RPMI7951 (cell line): ENCODE results near the gene ANKRD9. TPM values are rescaled to one million over a fixed set of nuclear protein-coding genes. Genes with fewer than 3 reads are reported as not detected.

Experiments used
- DNase-seq: peaks from one replicate; pipeline ENCODE4 v3.0.0-alpha.2; 2012; ENCODE audit warnings: low read depth
- total RNA-seq: library from RNA; depleted of rRNA; stranded (reverse); fragments of >200 nt; shearing (Covaris generic); gene quantifications from 2 replicates; pipeline ENCODE4 v1.2.3, GENCODE V29; 2014

ANKRD9 gene
- total RNA-seq, 1 experiment from 2014 or later: 6.8 TPM

GRCh38 chr14:102499401-102500157, 10.0 kb downstream of the ANKRD9 start:
- DNase-seq: no peak

- DNase-seq: no peak
These were observed 10.8 kb downstream of the ANKRD9 start for GRCh38 chr14:102498678-102499265.

- no peak for DNase-seq
These were observed 11.4 kb downstream of the ANKRD9 start for GRCh38 chr14:102497998-102498677.

GRCh38 chr14:102496958-102497744, 12.4 kb downstream of the ANKRD9 start:
- DNase-seq: no peak

- DNase-seq: no peak
These were observed 13.3 kb downstream of the ANKRD9 start for GRCh38 chr14:102496331-102496691.

- no peak for DNase-seq
These were observed 13.9 kb downstream of the ANKRD9 start for GRCh38 chr14:102495491-102496330.

GRCh38 chr14:102493585-102493984, 16.0 kb downstream of the ANKRD9 start:
- DNase-seq: no peak

GRCh38 chr14:102493096-102493495, 16.5 kb downstream of the ANKRD9 start:
- no peak for DNase-seq

- DNase-seq: no peak
These were observed 17.1 kb downstream of the ANKRD9 start for GRCh38 chr14:102492531-102492910.

GRCh38 chr14:102491786-102492530, 17.6 kb downstream of the ANKRD9 start:
- DNase-seq: no peak

GRCh38 chr14:102491366-102491765, 18.2 kb downstream of the ANKRD9 start:
- no peak for DNase-seq

- DNase-seq: no peak
These were observed 19.1 kb downstream of the ANKRD9 start for GRCh38 chr14:102490456-102490855.

GRCh38 chr14:102487204-102487577, 22.4 kb downstream of the ANKRD9 start:
- DNase-seq: no peak

- no peak for DNase-seq
These were observed 22.9 kb downstream of the ANKRD9 start for GRCh38 chr14:102486513-102487203.

GRCh38 chr14:102485693-102486512, 23.7 kb downstream of the ANKRD9 start:
- DNase-seq: no peak

- DNase-seq: no peak
These were observed 25.3 kb downstream of the ANKRD9 start for GRCh38 chr14:102484316-102484715.

- no peak for DNase-seq
These were observed 27.8 kb downstream of the ANKRD9 start for GRCh38 chr14:102481791-102482238.

- DNase-seq: no peak
These were observed 28.2 kb downstream of the ANKRD9 start for GRCh38 chr14:102481371-102481770.

GRCh38 chr14:102479777-102480176, 29.8 kb downstream of the ANKRD9 start:
- DNase-seq: no peak
